Measurements from ENCODE around the gene FOXR2. TPM values are rescaled to one million over a fixed set of nuclear protein-coding genes. Genes with fewer than 3 reads are reported as not detected.

FOXR2 gene

GRCh38 chrX:55659931-55660330, 36.7 kb downstream of the FOXR2 start:
- no peak overlapping the region for H3K9ac ChIP-seq (ENCODE audit: low read length)
- no peak overlapping the region for H3K18ac ChIP-seq (ENCODE audit: low read length)
- H3K27me3 ChIP-seq (ENCODE audit: insufficient read depth, low read length, poor library complexity) = no peaks in the 10 kb centered on the region
- H3K27ac ChIP-seq (ENCODE audit: low read depth, low read length) = no peak overlapping the region
- no peak overlapping the region for H2AK5ac ChIP-seq (ENCODE audit: low read length)
- H3K4ac ChIP-seq (ENCODE audit: low read depth, low read length) = no peak overlapping the region
- H3K4me2 ChIP-seq (ENCODE audit: low read length) = no peak overlapping the region
- no peak for DNase-seq
- no peak overlapping the region for H2BK120ac ChIP-seq (ENCODE audit: low read depth, low read length)
- no peak overlapping the region for H4K8ac ChIP-seq (ENCODE audit: low read depth, low read length)
- H3K79me1 ChIP-seq (ENCODE audit: low read length) = no peaks in the 10 kb centered on the region
- no peaks in the 10 kb centered on the region for H3K4me1 ChIP-seq (ENCODE audit: control insufficient read depth, low read depth, low read length)
- no peaks in the 10 kb centered on the region for H3K79me2 ChIP-seq (ENCODE audit: control insufficient read depth, insufficient read depth, low read length)
- no peak overlapping the region for H4K5ac ChIP-seq (ENCODE audit: low read length)
- H3K36me3 ChIP-seq (ENCODE audit: control insufficient read depth, insufficient read depth, low read length) = no peaks in the 10 kb centered on the region
- WGBS (ENCODE audit: extremely low coverage, insufficient coverage, low lambda C conversion rate) = no CpG with 5 or more reads among the region's 2 CpGs
- H2BK15ac ChIP-seq (replicated peaks; ENCODE audit: low read depth) = no peak overlapping the region
- no peak overlapping the region for H3K23ac ChIP-seq (ENCODE audit: low read length)
- H3K56ac ChIP-seq (ENCODE audit: low read length) = no peak overlapping the region
- no peak overlapping the region for H3K4me3 ChIP-seq (ENCODE audit: low read length)
- no peak overlapping the region for H2BK5ac ChIP-seq (ENCODE audit: low read length)

GRCh38 chrX:55663584-55663983, 40.4 kb downstream of the FOXR2 start:
- Histone ChIP-seq H2AK5ac (ENCODE audit: low read length) (no peak overlapping the region), H3K56ac (ENCODE audit: low read length) (no peak overlapping the region), H3K4me3 (ENCODE audit: low read length) (no peak overlapping the region), H3K27me3 (ENCODE audit: insufficient read depth, low read length, poor library complexity) (no peaks in the 10 kb centered on the region), H4K8ac (ENCODE audit: low read depth, low read length) (no peak overlapping the region), H3K18ac (ENCODE audit: low read length) (no peak overlapping the region), H3K23ac (ENCODE audit: low read length) (no peak overlapping the region), H3K27ac (ENCODE audit: low read depth, low read length) (no peak overlapping the region), H3K9ac (ENCODE audit: low read length) (no peak overlapping the region), H3K4me2 (ENCODE audit: low read length) (no peak overlapping the region), H2BK5ac (ENCODE audit: low read length) (no peak overlapping the region), H3K4ac (ENCODE audit: low read depth, low read length) (no peak overlapping the region), H4K5ac (ENCODE audit: low read length) (no peak overlapping the region), H3K79me1 (ENCODE audit: low read length) (no peaks in the 10 kb centered on the region), H2BK120ac (ENCODE audit: low read depth, low read length) (no peak overlapping the region), H3K4me1 (ENCODE audit: control insufficient read depth, low read depth, low read length) (no peaks in the 10 kb centered on the region), H2BK15ac (replicated peaks; ENCODE audit: low read depth) (no peak overlapping the region), H3K79me2 (ENCODE audit: control insufficient read depth, insufficient read depth, low read length) (no peaks in the 10 kb centered on the region), H3K36me3 (ENCODE audit: control insufficient read depth, insufficient read depth, low read length) (no peaks in the 10 kb centered on the region)
- WGBS (ENCODE audit: extremely low coverage, insufficient coverage, low lambda C conversion rate) = no CpG with 5 or more reads among the region's 3 CpGs
- DNase-seq = no peak

DNA sequence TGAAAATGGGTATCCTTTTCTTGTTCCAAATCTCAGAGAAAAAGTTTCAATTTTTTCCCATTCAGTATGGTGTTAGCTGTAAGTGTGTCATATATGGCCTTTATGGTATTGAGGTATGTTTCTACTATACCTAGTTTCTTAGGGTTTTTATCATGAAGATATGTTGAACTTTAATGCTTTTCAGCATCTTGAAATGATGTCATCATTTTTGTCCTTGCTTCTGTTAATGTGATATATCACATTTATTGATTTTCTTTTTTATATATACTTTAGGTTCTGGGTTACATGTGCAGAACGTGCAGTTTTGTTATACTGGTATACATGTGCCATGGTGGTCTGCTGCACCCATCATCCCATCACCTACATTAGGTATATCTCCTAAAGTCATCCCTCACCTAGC, 44.9 kb downstream of the FOXR2 start:
- WGBS (ENCODE audit: extremely low coverage, insufficient coverage, low lambda C conversion rate) = no CpG with 5 or more reads among the region's 1 CpG
- Histone ChIP-seq H3K27ac (ENCODE audit: low read depth, low read length) (no peak overlapping the region), H3K79me1 (ENCODE audit: low read length) (no peaks in the 10 kb centered on the region)

More for the DNA sequence above, 44.9 kb downstream of the FOXR2 start:
- Histone ChIP-seq H3K4ac (ENCODE audit: low read depth, low read length) (no peak overlapping the region), H3K56ac (ENCODE audit: low read length) (no peak overlapping the region), H3K18ac (ENCODE audit: low read length) (no peak overlapping the region), H3K4me1 (ENCODE audit: control insufficient read depth, low read depth, low read length) (no peaks in the 10 kb centered on the region), H2BK120ac (ENCODE audit: low read depth, low read length) (no peak overlapping the region), H3K4me2 (ENCODE audit: low read length) (no peak overlapping the region), H4K5ac (ENCODE audit: low read length) (no peak overlapping the region), H3K79me2 (ENCODE audit: control insufficient read depth, insufficient read depth, low read length) (no peaks in the 10 kb centered on the region), H3K9ac (ENCODE audit: low read length) (no peak overlapping the region), H2BK15ac (replicated peaks; ENCODE audit: low read depth) (no peak overlapping the region), H3K36me3 (ENCODE audit: control insufficient read depth, insufficient read depth, low read length) (no peaks in the 10 kb centered on the region), H3K23ac (ENCODE audit: low read length) (no peak overlapping the region), H3K27me3 (ENCODE audit: insufficient read depth, low read length, poor library complexity) (no peaks in the 10 kb centered on the region), H2AK5ac (ENCODE audit: low read length) (no peak overlapping the region), H3K4me3 (ENCODE audit: low read length) (no peak overlapping the region), H2BK5ac (ENCODE audit: low read length) (no peak overlapping the region), H4K8ac (ENCODE audit: low read depth, low read length) (no peak overlapping the region)
- no peak for DNase-seq

Small RNAs within 50 kb of the gene (small RNA-seq; reads per million reads assigned to genes)
- gene RF00019 (ENCODE audit: insufficient read depth) = not detected
